Measurements from ENCODE around the gene KDSR. TPM values are rescaled to one million over a fixed set of nuclear protein-coding genes. Genes with fewer than 3 reads are reported as not detected.
"Not testable (repeated sequence)": the region's sequence is repeated elsewhere in the genome, so short reads cannot be mapped to it uniquely, and the experiment has no call there.

KDSR gene
- total RNA-seq, 1 experiment from 2014 or later: 108 TPM

DNA sequence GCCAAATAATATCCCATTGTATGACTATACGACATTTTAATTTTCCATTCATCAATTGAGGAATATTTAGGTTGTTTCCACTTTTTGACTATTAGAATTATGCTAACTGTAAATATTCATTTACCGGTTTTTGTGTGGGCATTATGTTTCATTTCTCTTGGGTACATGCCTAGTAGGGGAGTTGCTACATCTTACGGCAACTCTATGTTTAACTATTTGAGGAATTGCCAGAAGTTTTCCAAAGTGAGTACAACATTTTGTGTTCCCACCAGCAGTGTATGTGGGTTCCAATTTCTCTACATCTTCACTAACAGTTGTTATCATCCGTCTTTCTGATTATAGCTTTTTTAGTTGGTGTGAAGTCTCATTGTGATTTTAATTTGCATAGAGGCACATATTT lies 1.6 kb upstream of the KDSR start:
- Mint-ChIP-seq H3K27me3 (ENCODE audit: insufficient read depth, unreplicated experiment) (no peaks in the 10 kb centered on the region), H3K9me3 (ENCODE audit: unreplicated experiment) (no peaks in the 10 kb centered on the region), H3K27ac (ENCODE audit: low read depth, unreplicated experiment) (peak overlapping the region; percentile 78), H3K4me1 (ENCODE audit: insufficient read depth, unreplicated experiment) (peaks cover 24% of the 10 kb centered on the region), H3K36me3 (ENCODE audit: insufficient read depth, unreplicated experiment) (peaks cover 25% of the 10 kb centered on the region), H3K4me3 (ENCODE audit: unreplicated experiment) (peak overlapping the region; percentile 97)
- CTCF ChIA-PET: no interaction called here
- no TSS peak for BruUV-seq (replicated peaks)
- DNase-seq (ENCODE audit: unreplicated experiment): peak; percentile 5
- intact Hi-C loops (cut with micrococcal nuclease): loop anchor here (10.0 kb wide), 1 partner anchor 136 kb away; no protein-coding TSS in a partner anchor
- POLR2A ChIA-PET: interaction anchor here (0.9 to 2.3 kb wide), 14 partner anchors 9 to 108 kb away, joined by 3 to 25 read pairs (median 10); partner anchors contain the start of genes SERPINB5 and VPS4B
- TF ChIP-seq, protein P1, sequence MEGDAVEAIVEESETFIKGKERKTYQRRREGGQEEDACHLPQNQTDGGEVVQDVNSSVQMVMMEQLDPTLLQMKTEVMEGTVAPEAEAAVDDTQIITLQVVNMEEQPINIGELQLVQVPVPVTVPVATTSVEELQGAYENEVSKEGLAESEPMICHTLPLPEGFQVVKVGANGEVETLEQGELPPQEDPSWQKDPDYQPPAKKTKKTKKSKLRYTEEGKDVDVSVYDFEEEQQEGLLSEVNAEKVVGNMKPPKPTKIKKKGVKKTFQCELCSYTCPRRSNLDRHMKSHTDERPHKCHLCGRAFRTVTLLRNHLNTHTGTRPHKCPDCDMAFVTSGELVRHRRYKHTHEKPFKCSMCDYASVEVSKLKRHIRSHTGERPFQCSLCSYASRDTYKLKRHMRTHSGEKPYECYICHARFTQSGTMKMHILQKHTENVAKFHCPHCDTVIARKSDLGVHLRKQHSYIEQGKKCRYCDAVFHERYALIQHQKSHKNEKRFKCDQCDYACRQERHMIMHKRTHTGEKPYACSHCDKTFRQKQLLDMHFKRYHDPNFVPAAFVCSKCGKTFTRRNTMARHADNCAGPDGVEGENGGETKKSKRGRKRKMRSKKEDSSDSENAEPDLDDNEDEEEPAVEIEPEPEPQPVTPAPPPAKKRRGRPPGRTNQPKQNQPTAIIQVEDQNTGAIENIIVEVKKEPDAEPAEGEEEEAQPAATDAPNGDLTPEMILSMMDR (IDR thresholded peaks at IDR 0.05; ENCODE audit: unreplicated experiment): no peak

DNA sequence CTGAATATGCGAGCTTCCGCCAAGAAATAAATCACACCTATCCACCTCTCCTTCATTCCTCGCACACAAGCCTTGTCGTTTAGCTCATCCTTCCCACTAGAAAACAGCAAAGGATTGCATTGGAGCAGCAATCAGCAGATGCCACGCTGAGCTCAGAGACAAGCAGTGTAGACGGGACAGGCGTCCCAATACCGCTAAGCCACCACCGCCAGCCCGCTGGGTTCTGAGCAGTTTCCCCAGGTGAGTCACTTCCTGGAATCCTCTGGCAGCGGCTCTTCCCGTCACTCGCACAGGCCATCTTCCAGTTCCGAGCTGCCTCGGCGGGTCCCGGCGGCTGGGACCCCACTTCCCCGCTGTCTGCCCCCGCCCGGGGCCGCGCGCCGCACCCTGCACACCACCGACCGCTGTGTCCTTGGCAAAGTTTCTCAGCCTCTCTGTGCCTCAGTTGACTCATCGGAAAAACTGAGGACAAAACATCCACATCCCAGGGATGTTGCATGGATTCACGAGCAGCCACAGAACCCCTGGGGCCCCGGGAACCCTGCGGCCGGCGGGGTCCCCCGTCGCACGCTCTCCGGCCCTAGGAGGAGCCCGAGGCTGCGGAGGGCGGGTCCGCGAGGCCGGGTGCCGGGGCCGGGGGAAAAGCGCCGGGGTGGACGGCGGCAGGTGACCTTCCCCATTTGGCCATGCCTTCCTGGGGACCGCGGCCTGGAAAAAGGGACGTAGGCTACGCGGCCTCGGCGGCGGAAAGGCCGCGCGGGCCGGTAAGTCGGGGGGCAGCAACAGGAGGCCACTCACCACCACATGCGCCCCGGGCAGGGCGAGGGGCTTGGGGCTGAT lies 573 bp downstream of the KDSR start:
- BruUV-seq (replicated peaks): TSS peak; percentile 49

DNA sequence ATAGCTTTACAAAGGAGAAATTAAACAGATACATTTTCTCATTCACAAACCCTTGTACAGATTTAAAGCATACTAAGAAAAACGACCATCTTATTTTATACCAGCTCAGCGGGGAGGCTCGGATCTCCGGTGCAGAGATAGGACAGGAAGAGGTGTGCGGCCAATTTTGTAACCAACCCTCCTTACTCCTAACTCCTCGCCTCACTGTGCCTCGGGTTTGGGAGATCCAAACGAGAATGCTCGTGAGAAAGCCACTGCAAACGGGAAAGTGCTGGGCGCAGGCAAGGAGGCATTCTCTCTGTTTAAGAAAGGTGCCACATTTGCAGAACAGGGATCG lies 1.2 kb downstream of the KDSR start:
- ChIA-PET POLR2A (interaction anchor here (0.8 to 4.5 kb wide), 29 partner anchors 9 to 843 kb away, joined by 3 to 51 read pairs (median 6); partner anchors contain the start of genes SERPINB5, VPS4B and ZCCHC2), CTCF (interaction anchor here (0.5 to 3.8 kb wide), 10 partner anchors 9 to 602 kb away, joined by 3 to 22 read pairs (median 3); no protein-coding TSS in a partner anchor)
- H3K9me3 Mint-ChIP-seq (ENCODE audit: unreplicated experiment): no peaks in the 10 kb centered on the region
- H3K4me3 Mint-ChIP-seq (ENCODE audit: unreplicated experiment): peak overlapping the region; percentile 97
- H3K27me3 Mint-ChIP-seq (ENCODE audit: insufficient read depth, unreplicated experiment): no peaks in the 10 kb centered on the region
- no TSS peak for BruUV-seq (replicated peaks)
- H3K27ac Mint-ChIP-seq (ENCODE audit: low read depth, unreplicated experiment): peak overlapping the region; percentile 78
- peaks cover 41% of the 10 kb centered on the region for H3K36me3 Mint-ChIP-seq (ENCODE audit: insufficient read depth, unreplicated experiment)
- TF ChIP-seq, protein P1 (IDR thresholded peaks at IDR 0.05; ENCODE audit: unreplicated experiment): no peak
- peaks cover 30% of the 10 kb centered on the region for H3K4me1 Mint-ChIP-seq (ENCODE audit: insufficient read depth, unreplicated experiment)
- intact Hi-C loops (cut with micrococcal nuclease): loop anchor here (1.0 to 10.0 kb wide), 3 partner anchors 73 to 139 kb away; no protein-coding TSS in a partner anchor
- peak; percentile 33 for DNase-seq (ENCODE audit: unreplicated experiment)

More for the DNA sequence above, 573 bp downstream of the KDSR start:
- peak; percentile 80 for DNase-seq (ENCODE audit: unreplicated experiment)
- ChIA-PET POLR2A (interaction anchor here (0.7 to 4.5 kb wide), 48 partner anchors 9 to 844 kb away, joined by 3 to 51 read pairs (median 6); partner anchors contain the start of genes SERPINB5, VPS4B and ZCCHC2), CTCF (interaction anchor here (0.5 to 3.8 kb wide), 9 partner anchors 18 to 603 kb away, joined by 3 to 22 read pairs (median 4); no protein-coding TSS in a partner anchor)
- Mint-ChIP-seq H3K27me3 (ENCODE audit: insufficient read depth, unreplicated experiment) (no peaks in the 10 kb centered on the region), H3K9me3 (ENCODE audit: unreplicated experiment) (no peaks in the 10 kb centered on the region), H3K4me1 (ENCODE audit: insufficient read depth, unreplicated experiment) (peaks cover 30% of the 10 kb centered on the region), H3K4me3 (ENCODE audit: unreplicated experiment) (peak overlapping the region; percentile 97), H3K36me3 (ENCODE audit: insufficient read depth, unreplicated experiment) (peaks cover 36% of the 10 kb centered on the region), H3K27ac (ENCODE audit: low read depth, unreplicated experiment) (peak overlapping the region; percentile 78)
- TF ChIP-seq, protein P1 (IDR thresholded peaks at IDR 0.05; ENCODE audit: unreplicated experiment): no peak
- intact Hi-C loops (cut with micrococcal nuclease): loop anchor here (1.0 to 10.0 kb wide), 4 partner anchors 56 to 138 kb away; partner anchors contain the start of gene VPS4B

DNA sequence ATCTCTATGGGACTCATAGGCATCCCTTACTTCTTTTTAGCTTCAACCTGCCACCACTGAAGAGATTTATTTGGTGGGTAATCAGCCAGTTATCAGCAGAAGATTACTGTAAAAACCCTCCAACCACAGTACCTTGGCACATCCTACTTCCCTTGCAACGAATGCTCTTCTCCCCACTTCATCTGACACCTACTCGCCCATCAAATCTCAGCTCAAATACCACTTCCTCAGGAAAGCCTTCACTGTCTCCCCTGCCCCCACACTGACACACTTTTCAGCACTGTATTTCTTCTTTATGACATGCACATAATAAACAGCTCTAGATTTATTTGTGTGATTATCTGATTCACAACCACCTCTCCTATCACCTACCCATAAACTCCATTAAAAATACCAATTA lies 3.1 kb downstream of the KDSR start:
- H3K4me1 Mint-ChIP-seq (ENCODE audit: insufficient read depth, unreplicated experiment): peaks cover 29% of the 10 kb centered on the region
- TF ChIP-seq, protein P1 (IDR thresholded peaks at IDR 0.05; ENCODE audit: unreplicated experiment): no peak
- H3K9me3 Mint-ChIP-seq (ENCODE audit: unreplicated experiment): no peaks in the 10 kb centered on the region
- ChIA-PET CTCF (interaction anchor here (0.6 to 3.8 kb wide), 4 partner anchors 22 to 413 kb away, joined by 3 to 22 read pairs (median 4); no protein-coding TSS in a partner anchor), POLR2A (interaction anchor here (2.1 to 4.5 kb wide), 7 partner anchors 13 to 115 kb away, joined by 7 to 51 read pairs (median 32); partner anchors contain the start of genes SERPINB5 and VPS4B)
- H3K36me3 Mint-ChIP-seq (ENCODE audit: insufficient read depth, unreplicated experiment): peaks cover 59% of the 10 kb centered on the region
- no peak overlapping the region for H3K27ac Mint-ChIP-seq (ENCODE audit: low read depth, unreplicated experiment)
- BruUV-seq (replicated peaks): no TSS peak
- no peak overlapping the region for H3K4me3 Mint-ChIP-seq (ENCODE audit: unreplicated experiment)
- no peaks in the 10 kb centered on the region for H3K27me3 Mint-ChIP-seq (ENCODE audit: insufficient read depth, unreplicated experiment)
- intact Hi-C loops (cut with micrococcal nuclease): loop anchor here (10.0 kb wide), 1 partner anchor 141 kb away; no protein-coding TSS in a partner anchor
- DNase-seq (ENCODE audit: unreplicated experiment): no peak

DNA sequence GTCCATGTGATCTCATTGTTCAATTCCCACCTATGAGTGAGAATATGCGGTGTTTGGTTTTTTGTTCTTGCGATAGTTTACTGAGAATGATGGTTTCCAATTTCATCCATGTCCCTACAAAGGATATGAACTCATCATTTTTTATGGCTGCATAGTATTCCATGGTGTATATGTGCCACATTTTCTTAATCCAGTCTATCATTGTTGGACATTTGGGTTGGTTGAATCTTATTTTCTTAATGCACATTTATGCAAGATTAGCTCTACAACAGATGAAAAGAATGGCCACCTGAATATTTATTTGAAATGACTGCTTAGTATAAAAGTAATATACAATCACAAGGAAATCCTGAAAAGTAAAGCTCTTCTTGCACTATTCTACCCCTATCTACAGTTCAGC lies 3.6 kb downstream of the KDSR start:
- intact Hi-C loops (cut with micrococcal nuclease): loop anchor here (10.0 kb wide), 1 partner anchor 141 kb away; no protein-coding TSS in a partner anchor
- POLR2A ChIA-PET: interaction anchor here (0.6 to 4.5 kb wide), 10 partner anchors 9 to 306 kb away, joined by 3 to 51 read pairs (median 30); partner anchors contain the start of genes SERPINB5 and VPS4B
- BruUV-seq (replicated peaks); H3K4me3 Mint-ChIP-seq (ENCODE audit: unreplicated experiment); H3K9me3 Mint-ChIP-seq (ENCODE audit: unreplicated experiment); DNase-seq (ENCODE audit: unreplicated experiment); H3K27me3 Mint-ChIP-seq (ENCODE audit: insufficient read depth, unreplicated experiment); H3K27ac Mint-ChIP-seq (ENCODE audit: low read depth, unreplicated experiment): not testable (repeated sequence)
- Mint-ChIP-seq H3K4me1 (ENCODE audit: insufficient read depth, unreplicated experiment) (peaks cover 23% of the 10 kb centered on the region), H3K36me3 (ENCODE audit: insufficient read depth, unreplicated experiment) (peaks cover 64% of the 10 kb centered on the region)
- CTCF ChIA-PET: interaction anchor here (0.5 to 3.8 kb wide), 3 partner anchors 22 to 75 kb away, joined by 3 to 22 read pairs (median 3); no protein-coding TSS in a partner anchor

Measured in MCF 10A (cell line).